HUES48 (cell line): ENCODE data around the gene BMP8A.
"Not testable (repeated sequence)": the region's sequence is repeated elsewhere in the genome, so short reads cannot be mapped to it uniquely, and the experiment has no call there.

Experiments used
- H3K27ac ChIP-seq: one replicate; pipeline ENCODE4 v1.7.0; 2013; ENCODE audit warnings: low read depth, low read length, inconsistent platforms
- H3K27me3 ChIP-seq: 2 replicates; pipeline ENCODE4 v1.6.1; 2013; ENCODE audit warnings: mild to moderate bottlenecking, low read length; ENCODE audit not compliant: control insufficient read depth, insufficient read depth
- H3K36me3 ChIP-seq: 2 replicates; pipeline ENCODE4 v1.6.1; 2013; ENCODE audit warnings: low read length; ENCODE audit not compliant: control insufficient read depth, insufficient read depth
- H3K4me1 ChIP-seq: 2 replicates; pipeline ENCODE4 v1.6.1; 2013; ENCODE audit warnings: mild to moderate bottlenecking, low read length; ENCODE audit not compliant: control insufficient read depth, insufficient read depth
- H3K4me3 ChIP-seq: 2 replicates; pipeline ENCODE4 v1.5.1; 2013; ENCODE audit warnings: mild to moderate bottlenecking, low read depth, low read length
- H3K9ac ChIP-seq: 2 replicates; pipeline ENCODE4 v1.6.1; 2013; ENCODE audit warnings: mild to moderate bottlenecking, low read depth, low read length, moderate library complexity
- H3K9me3 ChIP-seq: 2 replicates; pipeline ENCODE4 v1.6.1; 2013; ENCODE audit warnings: low read length; ENCODE audit not compliant: control insufficient read depth, insufficient read depth

Gene BMP8A

GRCh38 chr1:39484564-39484963 is 6.9 kb upstream of the BMP8A start:
- H3K4me3 ChIP-seq: no peak overlapping the region
- H3K27ac ChIP-seq: no peak overlapping the region
- peaks cover 74% of the 10 kb centered on the region for H3K36me3 ChIP-seq
- H3K27me3 ChIP-seq: peaks cover 4% of the 10 kb centered on the region; the same call in 1 of the 2 replicates
- H3K9ac ChIP-seq: no peak overlapping the region
- no peaks in the 10 kb centered on the region for H3K9me3 ChIP-seq
- H3K4me1 ChIP-seq: no peaks in the 10 kb centered on the region

- H3K9ac ChIP-seq: no peak overlapping the region
- peaks cover 11% of the 10 kb centered on the region for H3K27me3 ChIP-seq
- no peak overlapping the region for H3K27ac ChIP-seq
- H3K9me3 ChIP-seq: no peaks in the 10 kb centered on the region
- H3K4me1 ChIP-seq: no peaks in the 10 kb centered on the region
- no peak overlapping the region for H3K4me3 ChIP-seq
- H3K36me3 ChIP-seq: peaks cover 67% of the 10 kb centered on the region
Measured at GRCh38 chr1:39485046-39485803, 6.2 kb upstream of the BMP8A start.

GRCh38 chr1:39488012-39488545 is 3.4 kb upstream of the BMP8A start:
- no peak overlapping the region for H3K9ac ChIP-seq
- H3K4me3 ChIP-seq: no peak overlapping the region
- no peak overlapping the region for H3K27ac ChIP-seq
- H3K9me3 ChIP-seq: no peaks in the 10 kb centered on the region
- no peaks in the 10 kb centered on the region for H3K4me1 ChIP-seq
- peaks cover 38% of the 10 kb centered on the region for H3K27me3 ChIP-seq
- H3K36me3 ChIP-seq: peaks cover 44% of the 10 kb centered on the region

- Histone ChIP-seq H3K4me3 (no peak overlapping the region), H3K4me1 (no peaks in the 10 kb centered on the region), H3K27me3 (peaks cover 47% of the 10 kb centered on the region), H3K9me3 (no peaks in the 10 kb centered on the region), H3K9ac (no peak overlapping the region), H3K27ac (no peak overlapping the region), H3K36me3 (peaks cover 38% of the 10 kb centered on the region)
Measured at GRCh38 chr1:39488793-39489566, 2.5 kb upstream of the BMP8A start.

- no peak overlapping the region for H3K27ac ChIP-seq
- peaks cover 54% of the 10 kb centered on the region for H3K27me3 ChIP-seq
- peaks cover 31% of the 10 kb centered on the region for H3K36me3 ChIP-seq
- no peaks in the 10 kb centered on the region for H3K9me3 ChIP-seq
- no peak overlapping the region for H3K4me3 ChIP-seq
- no peak overlapping the region for H3K9ac ChIP-seq
- no peaks in the 10 kb centered on the region for H3K4me1 ChIP-seq
Measured at GRCh38 chr1:39489567-39490239, 1.7 kb upstream of the BMP8A start.

GRCh38 chr1:39490596-39491145 is 765 bp upstream of the BMP8A start:
- H3K4me1 ChIP-seq: no peaks in the 10 kb centered on the region
- peaks cover 22% of the 10 kb centered on the region for H3K36me3 ChIP-seq
- no peak overlapping the region for H3K9ac ChIP-seq
- peaks cover 54% of the 10 kb centered on the region for H3K27me3 ChIP-seq
- no peaks in the 10 kb centered on the region for H3K9me3 ChIP-seq
- H3K4me3 ChIP-seq: peak overlapping the region; percentile 66
- H3K27ac ChIP-seq: no peak overlapping the region

GRCh38 chr1:39492118-39493042 is 944 bp downstream of the BMP8A start:
- Histone ChIP-seq H3K4me3 (peak overlapping the region; percentile 66; the same call in 1 of the 2 replicates), H3K27me3 (peaks cover 54% of the 10 kb centered on the region)
- H3K4me1 ChIP-seq, H3K9ac ChIP-seq, H3K27ac ChIP-seq, H3K36me3 ChIP-seq, H3K9me3 ChIP-seq: not testable (repeated sequence)

GRCh38 chr1:39493043-39493810 is 1.8 kb downstream of the BMP8A start:
- not testable (repeated sequence) for H3K4me1 ChIP-seq, H3K9me3 ChIP-seq, H3K27ac ChIP-seq, H3K9ac ChIP-seq, H3K36me3 ChIP-seq, H3K4me3 ChIP-seq
- peaks cover 54% of the 10 kb centered on the region for H3K27me3 ChIP-seq

GRCh38 chr1:39494671-39495410 is 3.4 kb downstream of the BMP8A start:
- Histone ChIP-seq H3K9me3 (no peaks in the 10 kb centered on the region), H3K27ac (no peak overlapping the region), H3K4me3 (no peak overlapping the region), H3K4me1 (no peaks in the 10 kb centered on the region), H3K27me3 (peaks cover 47% of the 10 kb centered on the region), H3K9ac (no peak overlapping the region), H3K36me3 (no peaks in the 10 kb centered on the region)
